Activated CD4-positive, alpha-beta T cell treated with anti-CD3 and anti-CD28 coated beads, Interleukin-2, amount 10 ng/mL, durations not matched to agents 24 days and 14 days (primary cell): ENCODE data around the gene RABGGTB. TPM values are rescaled to one million over a fixed set of nuclear protein-coding genes. Genes with fewer than 3 reads are reported as not detected.
"Not testable (repeated sequence)": the region's sequence is repeated elsewhere in the genome, so short reads cannot be mapped to it uniquely, and the experiment has no call there.

Experiments used
- DNase-seq: peaks from one replicate; pipeline ENCODE4 v3.0.0; 2022
- H3K27ac Mint-ChIP-seq: one replicate; pipeline ENCODE4 v1.8.0; 2022; ENCODE audit warnings: mild to moderate bottlenecking, mixed read lengths
- H3K27me3 Mint-ChIP-seq: one replicate; pipeline ENCODE4 v1.8.0; 2022; ENCODE audit warnings: mixed read lengths
- H3K36me3 Mint-ChIP-seq: one replicate; pipeline ENCODE4 v1.8.0; 2022; ENCODE audit warnings: low read depth, mild to moderate bottlenecking, mixed read lengths
- H3K4me1 Mint-ChIP-seq: one replicate; pipeline ENCODE4 v1.8.0; 2021; ENCODE audit warnings: mixed read lengths
- H3K4me3 Mint-ChIP-seq: one replicate; pipeline ENCODE4 v1.8.0; 2022; ENCODE audit warnings: mild to moderate bottlenecking, moderate library complexity, mixed read lengths
- H3K9me3 Mint-ChIP-seq: one replicate; pipeline ENCODE4 v1.8.0; 2021; ENCODE audit warnings: mixed read lengths
- intact Hi-C: fragments of 100-400 bp; cut with micrococcal nuclease; formaldehyde crosslinking; loops from one replicate; pipeline ENCODE4 v1.15.1; 2023
- total RNA-seq: library from RNA; stranded (reverse); gene quantifications from 2 replicates; pipeline ENCODE4 v1.2.3, GENCODE V29; 2022

The RABGGTB gene
- total RNA-seq, 1 donor from 2014 or later = 235 TPM

DNA sequence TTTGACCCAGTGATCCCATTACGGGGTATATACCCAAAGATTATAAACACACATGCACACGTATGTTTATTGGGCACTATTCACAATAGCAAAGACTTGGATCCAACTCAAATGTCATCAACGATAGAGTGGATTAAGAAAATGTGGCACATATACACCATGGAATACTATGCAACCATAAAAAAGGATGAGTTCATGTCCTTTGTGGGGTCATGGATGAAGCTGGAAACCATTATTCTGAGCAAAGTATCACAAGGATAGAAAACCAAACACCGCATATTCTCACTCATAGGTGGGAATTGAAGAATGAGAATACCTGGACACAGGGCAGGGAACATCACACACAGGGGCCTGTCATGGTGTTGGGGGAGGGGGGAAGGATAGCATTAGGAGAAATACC, 2.1 kb upstream of the RABGGTB start:
- Mint-ChIP-seq H3K4me1 (peaks cover 11% of the 10 kb centered on the region), H3K9me3 (peaks cover 12% of the 10 kb centered on the region), H3K4me3 (peak overlapping the region; percentile 52), H3K36me3 (peaks cover 25% of the 10 kb centered on the region), H3K27me3 (peaks cover 24% of the 10 kb centered on the region)
- DNase-seq, H3K27ac Mint-ChIP-seq, intact Hi-C loops: not testable (repeated sequence)

DNA sequence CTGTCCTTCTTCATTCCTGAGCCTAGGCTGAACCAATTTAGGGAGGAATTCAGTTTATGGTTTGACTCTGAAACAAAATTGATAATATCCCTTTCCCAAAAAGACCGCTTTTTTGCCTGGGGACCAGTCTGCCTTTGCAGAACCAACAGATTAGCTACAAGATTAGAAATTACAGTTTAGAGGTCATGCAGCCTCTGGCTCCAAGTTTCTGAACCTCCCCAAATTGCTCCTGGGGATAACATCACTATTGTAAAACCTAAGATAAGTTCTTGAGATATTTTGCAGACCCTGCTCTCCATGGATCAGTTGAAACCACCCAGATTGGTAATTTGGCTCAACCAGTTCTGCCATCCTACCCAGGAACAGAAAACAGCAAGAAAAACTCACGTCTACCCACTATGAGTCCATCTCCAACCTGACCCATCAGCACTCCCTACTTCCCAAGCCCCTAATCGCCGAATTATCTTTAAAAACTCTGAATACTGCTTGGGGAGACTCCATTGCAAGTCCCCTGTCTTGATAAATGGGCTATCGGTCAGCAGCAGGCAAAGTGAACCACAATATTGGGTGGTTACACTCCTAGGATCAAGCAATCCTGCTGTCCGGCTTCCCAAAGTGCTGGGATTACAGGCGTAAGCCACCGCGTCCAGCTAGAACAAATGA, 605 bp upstream of the RABGGTB start:
- H3K4me3 Mint-ChIP-seq = peak overlapping the region; percentile 89
- H3K9me3 Mint-ChIP-seq = peaks cover 3% of the 10 kb centered on the region
- peaks cover 11% of the 10 kb centered on the region for H3K27me3 Mint-ChIP-seq
- no peak for DNase-seq
- intact Hi-C loops = loop anchor here (5.0 kb wide), 1 partner anchor 1053 kb away; the partner anchor contains the start of genes CRYZ and TYW3
- H3K4me1 Mint-ChIP-seq = peaks cover 24% of the 10 kb centered on the region
- peaks cover 41% of the 10 kb centered on the region for H3K36me3 Mint-ChIP-seq
- peak overlapping the region; percentile 96 for H3K27ac Mint-ChIP-seq

DNA sequence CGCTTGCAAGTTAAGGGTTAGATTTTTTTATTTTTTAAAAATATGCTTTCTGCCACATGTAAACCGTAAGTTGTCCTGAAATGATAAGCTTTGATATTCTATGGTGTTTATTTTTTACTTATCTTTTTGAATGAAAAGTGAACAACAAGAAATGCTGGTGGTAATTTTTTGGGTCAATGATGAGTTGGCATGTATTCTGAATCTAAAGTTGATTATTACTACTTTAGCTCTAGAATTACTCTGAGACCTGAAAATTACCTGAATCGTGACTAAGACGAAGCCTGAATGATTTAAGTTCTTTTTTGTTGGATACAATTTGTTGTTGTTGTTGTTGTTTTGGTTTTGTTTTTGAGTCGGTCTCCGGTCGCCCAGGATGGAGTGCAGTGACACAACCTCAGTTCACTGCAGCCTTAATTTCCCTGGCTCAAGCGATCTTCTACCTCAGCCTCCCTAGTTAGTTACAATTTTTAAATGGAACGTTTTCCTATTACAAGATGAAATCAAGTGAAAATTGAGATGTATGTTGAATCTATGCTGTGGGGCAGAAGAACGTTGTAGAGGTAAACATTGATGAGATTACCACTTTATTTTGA, 941 bp downstream of the RABGGTB start:
- H3K27me3 Mint-ChIP-seq = no peaks in the 10 kb centered on the region

GRCh38 chr1:75787524-75787923, 1.5 kb downstream of the RABGGTB start:
- intact Hi-C loops = loop anchor here (2.0 to 5.0 kb wide), 2 partner anchors 1055 to 1895 kb away; partner anchors contain the start of genes CRYZ, TYW3 and ZZZ3
- peak overlapping the region; percentile 89 for H3K4me3 Mint-ChIP-seq
- H3K36me3 Mint-ChIP-seq = peaks cover 60% of the 10 kb centered on the region
- no peaks in the 10 kb centered on the region for H3K27me3 Mint-ChIP-seq
- H3K9me3 Mint-ChIP-seq = no peaks in the 10 kb centered on the region
- H3K27ac Mint-ChIP-seq = peak overlapping the region; percentile 96
- H3K4me1 Mint-ChIP-seq = peaks cover 39% of the 10 kb centered on the region
- no peak for DNase-seq

More for the DNA sequence above, 941 bp downstream of the RABGGTB start:
- Mint-ChIP-seq H3K4me1 (peaks cover 37% of the 10 kb centered on the region), H3K4me3 (peak overlapping the region; percentile 89), H3K9me3 (no peaks in the 10 kb centered on the region), H3K27ac (peak overlapping the region; percentile 96), H3K36me3 (peaks cover 55% of the 10 kb centered on the region)
- no peak for DNase-seq
- intact Hi-C loops = loop anchor here (1.0 to 5.0 kb wide), 4 partner anchors 9 to 1896 kb away; partner anchors contain the start of genes ACADM, CRYZ, MSH4 and TYW3

- H3K36me3 Mint-ChIP-seq = peaks cover 81% of the 10 kb centered on the region
- peak overlapping the region; percentile 89 for H3K4me3 Mint-ChIP-seq
- intact Hi-C loops = loop anchor here (5.0 kb wide), 1 partner anchor 1058 kb away; the partner anchor contains the start of genes CRYZ and TYW3
- H3K9me3 Mint-ChIP-seq = no peaks in the 10 kb centered on the region
- H3K27me3 Mint-ChIP-seq = no peaks in the 10 kb centered on the region
- no peak overlapping the region for H3K27ac Mint-ChIP-seq
- H3K4me1 Mint-ChIP-seq = peaks cover 46% of the 10 kb centered on the region
- DNase-seq = no peak
These were observed 3.9 kb downstream of the RABGGTB start for GRCh38 chr1:75789988-75790387.

DNA sequence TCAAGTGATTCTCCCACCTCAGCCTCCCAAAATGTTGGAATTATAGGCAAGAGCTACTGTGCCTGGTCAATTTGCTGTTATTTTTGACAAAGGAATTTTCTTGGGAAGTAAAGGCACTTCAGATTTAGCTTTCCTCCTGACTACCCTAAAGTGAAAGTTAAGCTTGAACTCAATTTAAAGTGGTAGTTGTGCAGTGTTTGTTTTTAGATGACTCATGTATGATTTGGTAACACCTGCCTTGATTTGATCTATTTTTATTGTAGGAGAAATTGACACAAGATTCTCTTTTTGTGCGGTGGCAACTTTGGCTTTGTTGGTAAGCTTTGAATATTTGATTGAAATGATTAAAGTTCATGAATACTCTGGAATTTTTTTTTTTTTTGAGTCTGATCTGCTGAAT, 5.0 kb downstream of the RABGGTB start:
- intact Hi-C loops = no loop called here
- H3K9me3 Mint-ChIP-seq = no peaks in the 10 kb centered on the region
- H3K27me3 Mint-ChIP-seq = no peaks in the 10 kb centered on the region
- H3K27ac Mint-ChIP-seq = peak overlapping the region; percentile 36
- H3K36me3 Mint-ChIP-seq = peaks cover 90% of the 10 kb centered on the region
- H3K4me1 Mint-ChIP-seq = peaks cover 44% of the 10 kb centered on the region
- no peak for DNase-seq
- peak overlapping the region; percentile 89 for H3K4me3 Mint-ChIP-seq

GRCh38 chr1:75792091-75792490, 6.0 kb downstream of the RABGGTB start:
- peaks cover 89% of the 10 kb centered on the region for H3K36me3 Mint-ChIP-seq
- peaks cover 47% of the 10 kb centered on the region for H3K4me1 Mint-ChIP-seq
- H3K9me3 Mint-ChIP-seq = no peaks in the 10 kb centered on the region
- no peak for DNase-seq
- H3K27me3 Mint-ChIP-seq = no peaks in the 10 kb centered on the region
- H3K27ac Mint-ChIP-seq = no peak overlapping the region
- intact Hi-C loops = no loop called here
- no peak overlapping the region for H3K4me3 Mint-ChIP-seq

GRCh38 chr1:75794382-75794781, 8.3 kb downstream of the RABGGTB start:
- Mint-ChIP-seq H3K27ac (no peak overlapping the region), H3K4me1 (peaks cover 33% of the 10 kb centered on the region), H3K27me3 (no peaks in the 10 kb centered on the region), H3K4me3 (no peak overlapping the region), H3K9me3 (no peaks in the 10 kb centered on the region), H3K36me3 (peaks cover 82% of the 10 kb centered on the region)
- intact Hi-C loops = no loop called here
- DNase-seq = no peak

DNA sequence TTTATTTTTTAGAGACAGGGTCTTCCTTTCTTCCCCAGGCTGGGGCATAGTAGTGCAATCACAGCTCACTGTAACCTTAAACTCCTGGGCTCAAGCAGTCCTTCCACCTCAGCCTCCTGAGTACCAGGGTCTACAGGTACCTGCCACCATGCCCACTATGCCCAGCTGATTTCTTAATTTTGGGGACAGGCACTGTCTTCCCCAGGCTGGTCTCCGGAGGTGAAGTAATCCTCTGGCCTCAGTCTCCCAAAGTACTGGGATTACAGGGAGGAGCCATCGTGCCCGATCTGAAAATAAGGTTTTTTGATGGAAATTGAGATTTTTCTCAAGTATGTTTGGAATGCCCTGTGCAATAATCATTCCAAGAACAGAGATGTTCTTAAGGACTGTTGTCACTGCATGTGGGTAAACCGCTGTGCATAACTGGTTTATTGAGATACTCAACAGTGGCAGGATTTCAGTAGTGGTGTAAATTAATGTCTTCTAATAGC, 9.7 kb downstream of the RABGGTB start:
- Mint-ChIP-seq H3K27me3 (no peaks in the 10 kb centered on the region), H3K4me1 (peaks cover 22% of the 10 kb centered on the region), H3K4me3 (no peak overlapping the region), H3K27ac (no peak overlapping the region), H3K9me3 (no peaks in the 10 kb centered on the region), H3K36me3 (peaks cover 68% of the 10 kb centered on the region)
- intact Hi-C loops = loop anchor here (1.0 kb wide), 1 partner anchor 9 kb away; the partner anchor contains the start of gene RABGGTB
- no peak for DNase-seq

DNA sequence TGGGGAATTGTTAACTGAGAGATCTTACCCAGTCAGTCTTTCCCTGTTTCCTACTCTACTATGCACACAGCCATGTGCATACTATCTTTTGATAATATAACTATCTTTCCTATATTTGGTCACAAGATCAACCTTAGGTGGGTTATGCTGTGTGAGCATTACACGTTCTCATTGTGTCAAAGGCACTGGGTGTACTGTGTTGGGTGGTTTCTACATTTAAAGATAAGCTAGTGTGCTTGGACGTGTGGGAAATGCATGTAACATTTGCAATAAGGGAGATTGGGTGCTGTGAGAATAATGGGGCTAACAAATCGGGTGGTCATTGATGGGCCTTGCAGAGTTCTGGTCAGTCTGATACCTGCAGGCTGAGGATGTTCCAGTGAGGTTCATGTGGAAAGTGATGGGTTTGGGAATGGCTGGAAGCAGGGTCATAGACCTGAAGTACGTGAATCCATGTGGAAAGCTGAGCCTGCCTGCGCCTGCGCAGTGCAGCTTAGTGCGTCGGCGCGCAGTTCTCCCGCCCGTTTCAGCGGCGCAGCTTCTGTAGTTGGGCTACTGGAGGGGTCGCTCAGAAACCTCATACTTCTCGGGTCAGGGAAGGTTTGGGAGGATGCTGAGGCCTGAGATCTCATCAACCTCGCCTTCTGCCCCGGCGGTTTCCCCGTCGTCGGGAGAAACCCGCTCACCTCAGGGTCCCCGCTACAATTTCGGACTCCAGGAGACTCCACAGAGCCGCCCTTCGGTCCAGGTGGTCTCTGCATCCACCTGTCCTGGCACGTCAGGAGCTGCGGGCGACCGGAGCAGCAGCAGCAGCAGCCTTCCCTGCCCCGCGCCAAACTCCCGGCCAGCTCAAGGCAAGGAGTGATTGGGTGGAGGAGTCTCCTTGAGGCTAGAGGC, 10.6 kb downstream of the RABGGTB start, which contains the start of gene MSH4:
MSH4 (plus strand) TSS at position 507 of the 897 bp plus-strand sequence; CDS start at position 611, 104 bp downstream.
- Mint-ChIP-seq H3K9me3 (no peaks in the 10 kb centered on the region), H3K27ac (peak within 1 kb of the TSS; percentile 56), H3K4me1 (peaks cover 14% of the 10 kb centered on the region), H3K4me3 (no peak within 1 kb of the TSS), H3K36me3 (peaks cover 59% of the 10 kb centered on the region), H3K27me3 (no peaks in the 10 kb centered on the region)
- intact Hi-C loops = loop anchor here (1.0 kb wide), 1 partner anchor 10 kb away; the partner anchor contains the start of gene RABGGTB
- no peak for DNase-seq

GRCh38 chr1:75797273-75797588, 11.2 kb downstream of the RABGGTB start:
- intact Hi-C loops = no loop called here
- Mint-ChIP-seq H3K9me3 (no peaks in the 10 kb centered on the region), H3K27ac (peak overlapping the region; percentile 56), H3K27me3 (no peaks in the 10 kb centered on the region), H3K4me3 (no peak overlapping the region), H3K4me1 (peaks cover 11% of the 10 kb centered on the region), H3K36me3 (peaks cover 54% of the 10 kb centered on the region)
- no peak for DNase-seq

DNA sequence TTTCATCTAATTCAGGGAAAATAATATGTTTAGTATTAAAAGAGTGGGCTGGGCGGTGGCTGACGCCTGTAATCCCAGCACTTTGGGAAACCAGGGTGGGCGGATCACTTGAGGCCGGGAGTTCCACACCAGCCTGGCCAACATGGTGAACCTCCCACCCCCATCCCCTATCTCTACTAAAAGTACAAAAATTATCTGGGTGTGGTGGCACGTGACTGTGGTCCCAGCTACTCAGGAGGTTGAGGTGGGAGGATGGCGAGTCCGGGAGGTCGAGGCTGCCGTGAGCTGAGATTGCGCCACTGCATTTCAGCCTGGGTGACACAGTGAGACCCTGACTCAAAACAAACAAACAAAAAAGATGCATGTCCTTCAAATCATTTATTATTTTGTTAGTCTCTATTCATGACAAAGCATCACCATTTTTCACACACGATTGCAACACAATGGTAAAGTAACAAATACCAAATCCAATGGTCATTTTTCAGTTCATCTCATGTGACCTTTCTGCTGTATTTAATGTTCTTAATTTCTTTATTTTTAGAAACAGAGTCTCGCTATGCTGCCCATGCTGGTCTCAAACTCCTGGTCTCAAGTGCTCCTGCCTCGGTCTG, 11.7 kb downstream of the RABGGTB start:
- Mint-ChIP-seq H3K4me1 (peaks cover 9% of the 10 kb centered on the region), H3K27me3 (no peaks in the 10 kb centered on the region), H3K27ac (no peak overlapping the region), H3K9me3 (no peaks in the 10 kb centered on the region), H3K4me3 (no peak overlapping the region), H3K36me3 (peaks cover 49% of the 10 kb centered on the region)
- intact Hi-C loops = no loop called here
- DNase-seq = no peak

GRCh38 chr1:75801480-75801879, 15.4 kb downstream of the RABGGTB start:
- H3K27me3 Mint-ChIP-seq, H3K9me3 Mint-ChIP-seq, intact Hi-C loops, H3K4me1 Mint-ChIP-seq, H3K4me3 Mint-ChIP-seq, DNase-seq, H3K27ac Mint-ChIP-seq: not testable (repeated sequence)
- H3K36me3 Mint-ChIP-seq = peaks cover 17% of the 10 kb centered on the region
